Measurements from ENCODE around the gene AOPEP.

Gene AOPEP

GRCh38 chr9:95074632-95075031 lies 348.1 kb downstream of the AOPEP start:
- DNase-seq: no peak

GRCh38 chr9:95075700-95076099 lies 349.2 kb downstream of the AOPEP start:
- no peak for DNase-seq

DNA sequence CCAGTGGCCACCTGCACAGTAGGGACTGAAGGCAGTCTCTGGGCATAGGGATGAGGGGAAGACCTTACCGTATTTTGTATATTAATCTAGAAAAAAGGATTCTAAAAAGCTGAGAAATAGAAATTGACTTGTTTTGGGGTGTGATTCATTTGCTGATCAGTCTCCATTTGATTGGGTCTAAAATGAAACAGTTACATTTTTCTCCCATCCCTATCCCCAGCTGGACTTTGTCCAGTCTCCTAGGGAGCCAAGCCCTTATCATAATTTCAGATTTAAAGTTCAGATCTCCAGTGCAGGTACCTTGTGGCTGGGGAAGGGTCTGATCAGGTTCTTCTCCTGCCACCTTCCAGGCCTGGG lies 350.2 kb downstream of the AOPEP start:
- DNase-seq: no peak

DNA sequence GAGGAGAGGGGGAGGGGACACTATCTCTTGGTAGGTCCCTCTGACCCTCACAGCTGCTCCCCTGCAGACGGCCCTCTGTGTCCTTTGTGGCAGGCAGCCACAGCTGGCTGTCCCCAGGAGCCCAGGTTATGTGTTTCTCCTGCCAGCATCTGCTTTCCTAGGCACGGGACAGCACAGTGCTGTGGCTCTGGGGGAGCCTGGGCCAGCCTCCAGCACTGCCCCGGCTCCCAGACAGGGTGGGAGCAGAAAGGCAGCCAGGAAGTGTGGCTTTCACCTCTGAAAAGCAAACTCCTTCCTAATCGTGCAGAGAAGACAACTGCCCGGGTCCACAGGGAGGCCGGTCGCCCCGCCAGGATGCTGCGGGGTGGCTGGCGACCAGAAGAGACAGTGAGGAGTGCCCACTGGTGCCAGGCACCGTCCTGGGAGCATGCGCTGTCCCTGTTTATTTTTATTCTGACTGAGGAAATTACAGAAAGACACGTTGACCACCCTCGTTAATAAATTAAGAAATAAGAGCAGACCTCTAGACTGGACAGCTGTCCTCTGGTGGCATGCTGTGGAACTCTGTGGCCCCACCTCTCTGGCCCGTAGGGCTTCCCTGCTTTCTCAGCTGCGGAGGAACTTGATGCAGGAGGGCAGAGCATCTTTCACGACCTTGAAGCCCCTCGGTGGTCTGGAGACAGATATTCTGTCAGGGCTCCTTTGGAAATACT lies 350.7 kb downstream of the AOPEP start:
- DNase-seq: no peak

GRCh38 chr9:95077766-95078370 lies 351.4 kb downstream of the AOPEP start:
- no peak for DNase-seq

- no peak for DNase-seq
Measured at GRCh38 chr9:95078511-95078910, 352.0 kb downstream of the AOPEP start.

DNA sequence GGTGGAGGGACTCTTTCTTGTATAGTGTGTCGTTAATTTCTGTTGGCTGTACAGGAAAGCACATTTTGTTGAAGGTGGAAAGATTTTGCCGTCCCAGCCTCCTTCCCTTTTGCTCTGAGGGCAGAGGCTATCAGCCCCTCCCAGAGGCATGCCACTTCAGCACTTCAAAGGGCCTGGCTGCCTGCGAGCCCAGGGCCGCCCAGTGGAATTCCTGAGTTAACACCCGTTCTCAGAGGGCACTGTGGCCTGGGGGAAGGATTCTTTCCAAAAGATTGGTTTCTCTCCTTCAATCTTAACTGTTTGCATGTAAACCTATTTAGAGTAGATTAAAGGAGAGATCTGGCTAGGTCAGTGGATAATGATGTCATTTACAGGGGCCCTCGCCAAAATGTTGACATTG lies 352.4 kb downstream of the AOPEP start:
- DNase-seq: no peak

GRCh38 chr9:95079461-95079860 lies 353.0 kb downstream of the AOPEP start:
- no peak for DNase-seq

DNA sequence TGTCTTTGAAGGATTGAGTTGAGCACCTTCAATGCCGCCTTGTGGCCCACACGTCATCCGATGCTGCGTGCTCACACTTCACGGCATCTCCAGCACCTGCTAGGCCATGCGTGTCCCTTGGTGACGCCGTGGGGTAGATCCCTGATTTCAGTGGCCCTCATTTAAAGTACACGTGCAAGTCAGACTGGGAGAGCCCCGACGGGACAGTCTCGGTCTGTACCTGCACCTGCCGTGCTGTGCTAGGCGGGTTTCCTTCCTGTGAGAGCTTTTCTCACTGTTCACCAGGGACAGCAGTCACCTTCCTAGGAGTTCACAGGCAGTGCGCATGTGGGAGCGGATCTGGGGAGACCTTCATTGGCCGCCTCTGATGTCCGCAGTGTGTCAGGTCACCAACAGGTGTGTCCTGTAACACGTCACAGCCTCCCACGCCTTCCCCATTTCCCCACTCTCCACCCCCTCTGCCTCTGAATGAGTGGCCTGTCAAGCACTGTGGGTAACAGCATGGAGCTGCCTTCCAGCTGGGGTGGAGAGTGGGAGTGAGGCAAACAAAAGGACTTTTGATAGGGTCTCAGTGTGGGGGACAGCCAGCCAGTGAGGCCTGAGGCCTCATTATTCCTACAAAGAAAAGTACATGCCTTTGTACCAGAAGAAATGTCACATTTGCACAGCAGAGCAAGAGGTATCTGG lies 354.6 kb downstream of the AOPEP start:
- no peak for DNase-seq

DNA sequence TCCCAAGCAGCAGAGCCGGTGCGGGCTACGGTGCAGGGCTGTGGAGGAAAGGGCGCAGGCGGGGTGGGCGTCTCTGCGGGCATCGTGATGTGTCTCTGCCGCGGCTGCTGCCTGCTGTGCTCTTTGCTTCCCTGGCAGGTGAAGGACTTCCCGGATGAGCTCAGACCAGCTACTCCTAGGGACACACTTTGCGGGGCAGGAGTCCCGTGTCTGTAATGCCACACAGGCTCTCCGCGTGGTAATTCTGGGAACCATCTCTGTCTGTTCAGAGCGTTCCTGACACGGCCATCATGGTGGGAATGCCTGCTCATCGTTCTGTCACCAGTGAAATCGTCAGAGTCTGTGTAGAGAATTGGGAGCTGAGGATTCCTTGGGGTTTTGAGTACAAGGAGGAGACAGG lies 355.5 kb downstream of the AOPEP start:
- no peak for DNase-seq

DNA sequence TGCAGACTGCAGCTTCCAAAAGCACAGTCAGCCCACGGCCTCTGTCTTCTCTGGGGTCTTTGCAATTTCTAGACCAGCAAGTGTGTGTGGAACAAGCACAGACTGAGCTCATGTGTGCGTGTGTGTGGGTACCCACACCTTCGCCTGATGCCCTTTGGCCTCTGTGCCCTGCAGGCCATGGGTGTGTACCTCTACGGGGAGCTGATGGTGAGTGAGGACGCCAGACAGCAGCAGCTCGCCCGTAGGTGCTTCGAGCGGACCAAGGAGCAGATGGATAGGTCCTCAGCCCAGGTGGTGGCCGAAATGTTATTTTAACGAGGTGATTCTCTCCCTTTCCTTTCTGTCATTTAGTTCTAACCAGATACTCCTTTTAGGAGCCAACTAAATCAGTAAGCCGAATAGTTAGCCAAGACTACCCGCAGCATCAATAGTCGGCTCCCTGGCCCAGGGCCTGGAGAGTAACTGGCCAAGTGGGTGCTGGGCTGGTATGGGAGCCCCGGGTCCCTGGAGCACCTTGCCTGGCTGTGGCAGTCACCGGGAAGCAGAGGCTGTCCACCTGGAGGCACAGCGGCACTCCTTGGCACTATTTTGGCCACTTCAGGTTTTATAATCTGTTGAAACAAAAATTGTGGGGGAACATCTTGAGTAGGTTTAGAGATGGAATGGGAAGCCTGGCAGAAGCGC lies 356.0 kb downstream of the AOPEP start:
- no peak for DNase-seq

DNA sequence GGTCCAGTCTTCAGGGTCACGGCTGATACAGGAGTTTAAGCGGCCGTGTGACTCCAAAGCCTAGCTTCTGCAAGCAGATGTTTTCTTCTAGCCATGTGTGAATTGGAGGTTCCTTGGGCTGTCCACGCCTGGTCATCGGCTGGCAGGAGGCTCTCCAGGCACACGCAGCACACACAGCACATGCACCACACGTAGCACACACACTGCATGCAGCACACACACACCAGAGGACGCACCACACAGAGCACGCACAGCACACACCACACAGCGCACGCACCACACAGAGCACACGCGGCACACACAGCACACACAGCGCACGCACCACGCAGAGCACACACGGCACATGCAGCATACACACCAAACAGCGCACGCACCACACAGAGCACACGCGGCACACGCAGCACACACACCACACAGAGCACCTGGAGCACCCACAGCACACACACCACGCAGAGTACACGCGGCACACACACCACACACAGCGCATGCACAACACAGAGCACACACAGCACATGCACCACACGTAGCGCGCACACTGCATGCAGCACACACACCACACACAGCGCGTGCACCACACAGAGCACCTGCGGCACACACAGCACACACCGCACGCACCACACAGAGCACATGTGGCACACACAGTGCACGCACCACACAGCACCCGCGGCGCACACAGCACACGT lies 356.7 kb downstream of the AOPEP start:
- DNase-seq: no peak

- no peak for DNase-seq
Measured at GRCh38 chr9:95084254-95084934, 357.9 kb downstream of the AOPEP start.

DNA sequence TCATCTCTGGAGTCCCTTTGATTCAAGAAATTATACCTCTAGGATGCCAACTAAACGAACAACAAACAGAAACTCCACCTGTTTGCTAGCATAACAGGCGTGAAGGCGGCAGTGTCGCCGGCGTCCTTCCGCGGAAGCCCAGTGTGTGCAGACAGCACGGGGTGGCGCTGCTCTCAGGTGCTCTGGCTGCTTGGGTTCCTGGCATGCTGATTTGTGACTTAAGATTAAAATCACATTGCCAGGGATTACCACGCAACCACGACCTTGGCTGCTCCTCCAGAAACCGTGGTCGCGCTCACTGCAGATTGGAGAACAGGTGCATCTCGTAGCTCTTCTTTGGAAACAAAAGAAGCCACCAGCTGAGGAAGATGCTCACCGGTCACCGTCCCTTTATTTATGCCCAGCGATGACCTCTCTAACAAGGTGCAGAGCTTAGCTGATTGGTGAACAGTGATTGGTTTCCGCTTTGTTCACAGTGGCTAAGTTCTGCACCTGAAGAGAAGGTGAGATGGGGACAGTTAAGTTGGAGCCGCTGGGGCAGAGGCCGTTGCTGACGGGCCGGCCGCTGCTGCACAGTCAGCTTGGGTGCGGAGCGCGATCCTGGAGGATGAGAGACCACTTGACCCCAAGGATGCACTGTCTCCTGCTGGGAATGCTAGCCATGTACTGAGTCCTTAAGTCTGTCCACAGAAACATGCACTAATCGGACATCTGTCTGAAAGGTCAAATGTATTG lies 358.7 kb downstream of the AOPEP start:
- DNase-seq: no peak

- no peak for DNase-seq
Measured at GRCh38 chr9:95085861-95086563, 359.5 kb downstream of the AOPEP start.

- DNase-seq: no peak
Measured at GRCh38 chr9:95086564-95086955, 360.1 kb downstream of the AOPEP start.

DNA sequence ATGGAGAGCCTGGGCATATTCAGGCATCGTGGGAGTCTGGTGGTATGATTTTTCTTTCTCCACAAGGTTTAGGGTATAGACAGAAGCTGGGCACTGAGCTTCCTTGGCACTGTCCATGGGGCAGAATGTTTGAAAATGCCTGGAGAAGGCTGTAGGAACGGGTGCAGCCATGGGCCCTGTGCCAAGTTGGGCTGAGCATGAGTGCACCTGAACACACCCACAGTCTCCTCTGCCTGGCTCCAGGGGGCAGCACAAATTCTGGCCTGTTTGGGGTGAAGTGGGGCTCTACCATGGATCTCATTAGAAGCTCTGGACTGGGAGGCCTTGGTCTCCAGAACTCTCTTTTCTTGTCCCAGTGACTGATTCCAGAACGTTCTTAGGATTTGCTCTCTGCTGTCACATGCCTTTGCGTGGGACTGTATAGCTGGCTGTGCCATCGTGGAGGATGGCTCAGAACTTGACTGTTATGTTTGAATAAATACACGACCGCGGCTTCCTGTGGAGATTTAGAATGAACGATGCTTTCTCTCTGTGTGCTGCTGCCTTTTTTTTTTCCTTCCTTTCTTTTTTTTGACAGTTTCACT lies 361.3 kb downstream of the AOPEP start:
- DNase-seq: no peak

- DNase-seq: no peak
Measured at GRCh38 chr9:95088421-95089161, 362.1 kb downstream of the AOPEP start.

DNA sequence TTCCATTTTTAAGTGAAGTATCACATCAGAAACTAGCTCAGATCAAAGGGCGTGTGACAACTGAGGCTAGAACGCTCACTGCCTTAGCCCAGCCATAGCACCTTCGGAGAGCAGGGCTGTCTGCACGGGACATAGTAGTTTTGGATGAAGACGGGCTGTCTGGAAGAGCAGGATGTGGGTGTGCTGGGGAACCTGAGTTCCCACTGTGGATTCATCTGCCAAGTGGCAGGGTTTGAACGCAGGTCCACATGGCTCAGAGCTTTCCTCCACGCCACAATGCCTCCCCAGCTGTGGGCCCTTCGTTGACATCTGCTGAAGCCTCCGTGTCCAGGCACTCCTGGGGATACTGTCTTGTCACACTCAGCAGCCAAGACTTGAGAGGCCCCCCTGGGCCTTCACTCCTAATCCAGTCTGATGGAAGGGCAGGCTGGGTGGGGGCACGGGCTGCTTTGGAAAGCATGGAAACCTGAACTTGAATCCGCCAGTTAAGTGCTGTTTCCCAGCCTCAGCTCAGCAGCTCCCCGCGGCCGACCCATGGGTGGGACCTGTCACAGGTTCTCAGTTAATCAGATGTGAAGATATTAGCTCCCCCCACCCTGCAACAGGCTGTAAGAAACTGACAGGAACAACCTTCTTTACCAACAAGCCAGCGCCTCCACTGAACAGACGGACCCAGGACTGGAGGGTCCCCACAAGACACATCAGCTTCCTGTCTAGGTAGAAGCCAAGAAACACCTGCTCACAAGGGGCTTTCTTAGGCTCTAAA lies 362.9 kb downstream of the AOPEP start:
- DNase-seq: no peak

All from cerebellar nuclear complex (tissue), 1 donor.